GM12878 (cell line): Measurements from ENCODE around the gene TTLL10. TPM values are rescaled to one million over a fixed set of nuclear protein-coding genes. Genes with fewer than 3 reads are reported as not detected.

Source experiments
- ASH2L ChIP-seq: fragments of 300-600, 200-600 bp; sonication (generic); IDR thresholded peaks from 2 replicates; pipeline ENCODE4 v1.6.1; 2017; ENCODE audit warnings: low read depth, mild to moderate bottlenecking, borderline replicate concordance
- BHLHE40 ChIP-seq, 2 experiments: fragments of 450-650 bp in 1 of 2; IDR thresholded peaks; 2 replicates each; pipeline ENCODE4 v1.6.1; 2011 to 2017; ENCODE audit warnings: low read depth in 2 of 2, borderline replicate concordance in 1 of 2, improper control_type of control experiment in 1 of 2, low read length in 1 of 2, mild to moderate bottlenecking in 1 of 2
- CBFB ChIP-seq: IDR thresholded peaks from 2 replicates; pipeline ENCODE4 v1.6.1; 2016; ENCODE audit warnings: antibody characterized with exemption, low read depth
- EZH2 ChIP-seq: IDR thresholded peaks from 2 replicates; pipeline ENCODE4 v1.6.1; 2012; ENCODE audit warnings: low read depth, mild to moderate bottlenecking, control low read depth, inconsistent platforms, low read length, borderline replicate concordance; ENCODE audit not compliant: control insufficient read depth
- GABPA ChIP-seq: IDR thresholded peaks from 2 replicates; pipeline ENCODE4 v1.6.1; 2014; ENCODE audit warnings: antibody characterized with exemption, low read depth, mild to moderate bottlenecking, inconsistent platforms
- GATAD2B ChIP-seq: fragments of 450-650 bp; conservative IDR thresholded peaks from 2 replicates; pipeline ENCODE4 v1.6.1; 2017; ENCODE audit warnings: low read depth, mild to moderate bottlenecking, moderate library complexity
- HCFC1 ChIP-seq: fragments of 150-350 bp; IDR thresholded peaks from 2 replicates; pipeline ENCODE4 v1.6.1; 2014; ENCODE audit warnings: low read length
- KLF5 ChIP-seq: fragments of 450-650 bp; IDR thresholded peaks from 2 replicates; pipeline ENCODE4 v1.6.1; 2014; ENCODE audit warnings: mild to moderate bottlenecking; ENCODE audit not compliant: partially characterized antibody
- MTA3 ChIP-seq: IDR thresholded peaks from 2 replicates; pipeline ENCODE4 v1.6.1; 2012; ENCODE audit warnings: low read length, inconsistent platforms, borderline replicate concordance
- MYC ChIP-seq: IDR thresholded peaks from 2 replicates; pipeline ENCODE4 v1.6.1; 2011; ENCODE audit warnings: mild to moderate bottlenecking, low read length, moderate library complexity, inconsistent platforms; ENCODE audit not compliant: insufficient read depth, insufficient replicate concordance, insufficient read length, severe bottlenecking
- NFIC ChIP-seq: IDR thresholded peaks from 2 replicates; pipeline ENCODE4 v1.6.1; 2012; ENCODE audit warnings: low read depth, mild to moderate bottlenecking, inconsistent platforms, low read length, moderate library complexity
- NR2F1 ChIP-seq: fragments of 450-650 bp; conservative IDR thresholded peaks from 2 replicates; pipeline ENCODE4 v1.6.1; 2017; ENCODE audit warnings: mild to moderate bottlenecking
- NRF1 ChIP-seq: conservative IDR thresholded peaks from 2 replicates; pipeline ENCODE4 v1.6.1; 2011; ENCODE audit warnings: mild to moderate bottlenecking, low read depth, low read length, improper control_type of control experiment
- PAX5 ChIP-seq: IDR thresholded peaks from 2 replicates; pipeline ENCODE4 v1.6.1; 2011; ENCODE audit warnings: low read depth, low read length, borderline replicate concordance
- PML ChIP-seq: IDR thresholded peaks from 2 replicates; pipeline ENCODE4 v1.6.1; 2012; ENCODE audit warnings: low read length, inconsistent platforms
- RUNX3 ChIP-seq: IDR thresholded peaks from 2 replicates; pipeline ENCODE4 v1.6.1; 2012; ENCODE audit warnings: low read length, inconsistent platforms
- SP1 ChIP-seq: IDR thresholded peaks from one replicate; pipeline ENCODE4 v1.6.1; 2011; ENCODE audit warnings: low read depth, low read length
- TBL1XR1 ChIP-seq: IDR thresholded peaks from 2 replicates; pipeline ENCODE4 v1.6.1; 2012; ENCODE audit warnings: low read depth, low read length, improper control_type of control experiment
- WRNIP1 ChIP-seq: IDR thresholded peaks from 2 replicates; pipeline ENCODE4 v1.6.1; 2011; ENCODE audit warnings: low read depth, low read length, improper control_type of control experiment, borderline replicate concordance
- ZNF24 ChIP-seq: fragments of 450-650 bp; IDR thresholded peaks from 2 replicates; pipeline ENCODE4 v1.6.1; 2017; ENCODE audit warnings: antibody characterized with exemption, mild to moderate bottlenecking
- polyA plus RNA-seq, 11 experiments: library from polyadenylated mRNA; depleted of rRNA in 4 of 11; unstranded in 6 of 11; stranded (reverse) in 5 of 11; fragments of >200 nt; fragmentation: Nextera tagmentation in 4 of 11; fragmentation: Illumina TruSeq in 1 of 11; extraction: Ambion mirVana in 4 of 11; extraction: Trizol in 1 of 11; gene quantifications; 1 replicate in 1 of 11; 2 replicates in 10 of 11; pipeline versions ENCODE4 v1.2.1 to v1.2.3, GENCODE V29; 2011 to 2016; ENCODE audit warnings: inconsistent platforms in 2 of 11, missing spikeins in 2 of 11, low read depth in 1 of 11
- total RNA-seq, 4 experiments: library from RNA; depleted of rRNA in 3 of 4; stranded (reverse); fragments of >200 nt in 3 of 4; fragmentation: Illumina TruSeq in 1 of 4; extraction: Trizol in 1 of 4; gene quantifications; 2 replicates each; pipeline versions ENCODE4 v1.2.1 to v1.2.3, GENCODE V29; 2013 to 2021
- TF ChIP-seq, protein P1 (sequence below): IDR thresholded peaks from 2 replicates; pipeline ENCODE4 v1.6.1; 2011; ENCODE audit warnings: low read depth, mild to moderate bottlenecking, low read length, moderate library complexity, borderline replicate concordance; ENCODE audit errors: extremely low read depth
- TF ChIP-seq, protein P2 (sequence below): fragments of 450-650 bp; IDR thresholded peaks from 2 replicates; pipeline ENCODE4 v1.6.1; 2016; ENCODE audit warnings: mild to moderate bottlenecking
- TF ChIP-seq, protein P3 (sequence below): fragments of 450-650 bp; formaldehyde crosslinking; IDR thresholded peaks from 2 replicates; pipeline ENCODE4 v1.4.0; 2020; ENCODE audit warnings: mild to moderate bottlenecking, moderate library complexity
- TF ChIP-seq, protein P4 (sequence below): fragments of 450-650 bp; conservative IDR thresholded peaks from 2 replicates; pipeline ENCODE4 v1.6.1; 2017; ENCODE audit warnings: mild to moderate bottlenecking, moderate library complexity

Gene TTLL10
- total and polyA plus RNA-seq, 10 of the 15 experiments (the other 5 are each of a cell fraction or from before 2014, with no cell fraction given): not detected

DNA sequence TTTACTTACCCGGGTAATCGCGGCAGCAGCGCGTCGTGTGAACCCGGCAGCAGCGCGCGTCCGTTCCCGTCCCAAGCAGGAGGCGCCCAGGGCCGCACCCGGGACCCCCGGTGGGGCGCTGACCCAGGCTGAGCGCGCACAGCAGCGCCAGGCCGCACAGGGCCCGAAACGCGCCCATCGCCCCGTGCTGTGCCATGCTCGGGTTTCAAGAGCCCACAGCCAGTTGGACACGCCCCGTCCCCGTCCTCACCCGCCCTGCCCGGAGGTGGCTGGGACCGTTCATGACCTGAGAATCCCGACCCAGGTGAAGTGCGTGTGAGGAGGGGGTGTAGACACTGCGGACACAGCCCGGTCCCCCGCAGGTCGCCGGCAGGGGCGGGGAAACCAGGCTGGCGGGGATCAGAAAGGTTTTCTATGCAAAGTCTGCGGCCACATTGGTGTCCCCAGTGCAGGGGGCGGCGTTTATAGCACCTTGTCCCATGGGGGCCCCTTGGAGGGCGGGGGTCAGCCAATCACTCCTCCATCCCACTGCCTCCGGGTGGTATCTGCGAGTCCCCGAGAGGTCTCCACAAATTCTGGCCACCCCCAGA is 32.8 kb downstream of the TTLL10 start, which contains the start of gene TNFRSF18 (continued):
- TF ChIP-seq BHLHE40 (IDR thresholded peaks at IDR 0.05; ENCODE audit: borderline replicate concordance in 1 of 2, low read depth in 2 of 2, low read length in 1 of 2) (peak; percentile 18 to 42; a peak in 1 of 4 replicates), MYC (no peak), HCFC1 (no peak), NRF1 (no peak), ZNF24 (no peak), TBL1XR1 (no peak), KLF5 (no peak), CBFB (no peak), PAX5 (no peak), RUNX3 (peak; percentile 69), EZH2 (no peak), GABPA (no peak), NR2F1 (peak; percentile 78), WRNIP1 (no peak), PML (no peak), GATAD2B (peak; percentile 41; the same call in 1 of the 2 replicates), SP1 (no peak), ASH2L (no peak), MTA3 (no peak), NFIC (no peak)
- TF ChIP-seq, protein P1, sequence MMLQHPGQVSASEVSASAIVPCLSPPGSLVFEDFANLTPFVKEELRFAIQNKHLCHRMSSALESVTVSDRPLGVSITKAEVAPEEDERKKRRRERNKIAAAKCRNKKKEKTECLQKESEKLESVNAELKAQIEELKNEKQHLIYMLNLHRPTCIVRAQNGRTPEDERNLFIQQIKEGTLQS: no peak
- TF ChIP-seq, protein P2, sequence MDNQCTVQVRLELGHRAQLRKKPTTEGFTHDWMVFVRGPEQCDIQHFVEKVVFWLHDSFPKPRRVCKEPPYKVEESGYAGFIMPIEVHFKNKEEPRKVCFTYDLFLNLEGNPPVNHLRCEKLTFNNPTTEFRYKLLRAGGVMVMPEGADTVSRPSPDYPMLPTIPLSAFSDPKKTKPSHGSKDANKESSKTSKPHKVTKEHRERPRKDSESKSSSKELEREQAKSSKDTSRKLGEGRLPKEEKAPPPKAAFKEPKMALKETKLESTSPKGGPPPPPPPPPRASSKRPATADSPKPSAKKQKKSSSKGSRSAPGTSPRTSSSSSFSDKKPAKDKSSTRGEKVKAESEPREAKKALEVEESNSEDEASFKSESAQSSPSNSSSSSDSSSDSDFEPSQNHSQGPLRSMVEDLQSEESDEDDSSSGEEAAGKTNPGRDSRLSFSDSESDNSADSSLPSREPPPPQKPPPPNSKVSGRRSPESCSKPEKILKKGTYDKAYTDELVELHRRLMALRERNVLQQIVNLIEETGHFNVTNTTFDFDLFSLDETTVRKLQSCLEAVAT: 0 out of 2 replicates have a peak, but pooled peaks have one; percentile 34
- TF ChIP-seq, protein P3, sequence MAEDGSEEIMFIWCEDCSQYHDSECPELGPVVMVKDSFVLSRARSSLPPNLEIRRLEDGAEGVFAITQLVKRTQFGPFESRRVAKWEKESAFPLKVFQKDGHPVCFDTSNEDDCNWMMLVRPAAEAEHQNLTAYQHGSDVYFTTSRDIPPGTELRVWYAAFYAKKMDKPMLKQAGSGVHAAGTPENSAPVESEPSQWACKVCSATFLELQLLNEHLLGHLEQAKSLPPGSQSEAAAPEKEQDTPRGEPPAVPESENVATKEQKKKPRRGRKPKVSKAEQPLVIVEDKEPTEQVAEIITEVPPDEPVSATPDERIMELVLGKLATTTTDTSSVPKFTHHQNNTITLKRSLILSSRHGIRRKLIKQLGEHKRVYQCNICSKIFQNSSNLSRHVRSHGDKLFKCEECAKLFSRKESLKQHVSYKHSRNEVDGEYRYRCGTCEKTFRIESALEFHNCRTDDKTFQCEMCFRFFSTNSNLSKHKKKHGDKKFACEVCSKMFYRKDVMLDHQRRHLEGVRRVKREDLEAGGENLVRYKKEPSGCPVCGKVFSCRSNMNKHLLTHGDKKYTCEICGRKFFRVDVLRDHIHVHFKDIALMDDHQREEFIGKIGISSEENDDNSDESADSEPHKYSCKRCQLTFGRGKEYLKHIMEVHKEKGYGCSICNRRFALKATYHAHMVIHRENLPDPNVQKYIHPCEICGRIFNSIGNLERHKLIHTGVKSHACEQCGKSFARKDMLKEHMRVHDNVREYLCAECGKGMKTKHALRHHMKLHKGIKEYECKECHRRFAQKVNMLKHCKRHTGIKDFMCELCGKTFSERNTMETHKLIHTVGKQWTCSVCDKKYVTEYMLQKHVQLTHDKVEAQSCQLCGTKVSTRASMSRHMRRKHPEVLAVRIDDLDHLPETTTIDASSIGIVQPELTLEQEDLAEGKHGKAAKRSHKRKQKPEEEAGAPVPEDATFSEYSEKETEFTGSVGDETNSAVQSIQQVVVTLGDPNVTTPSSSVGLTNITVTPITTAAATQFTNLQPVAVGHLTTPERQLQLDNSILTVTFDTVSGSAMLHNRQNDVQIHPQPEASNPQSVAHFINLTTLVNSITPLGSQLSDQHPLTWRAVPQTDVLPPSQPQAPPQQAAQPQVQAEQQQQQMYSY (CRISPR knock-in tag): no peak
- TF ChIP-seq, protein P4, sequence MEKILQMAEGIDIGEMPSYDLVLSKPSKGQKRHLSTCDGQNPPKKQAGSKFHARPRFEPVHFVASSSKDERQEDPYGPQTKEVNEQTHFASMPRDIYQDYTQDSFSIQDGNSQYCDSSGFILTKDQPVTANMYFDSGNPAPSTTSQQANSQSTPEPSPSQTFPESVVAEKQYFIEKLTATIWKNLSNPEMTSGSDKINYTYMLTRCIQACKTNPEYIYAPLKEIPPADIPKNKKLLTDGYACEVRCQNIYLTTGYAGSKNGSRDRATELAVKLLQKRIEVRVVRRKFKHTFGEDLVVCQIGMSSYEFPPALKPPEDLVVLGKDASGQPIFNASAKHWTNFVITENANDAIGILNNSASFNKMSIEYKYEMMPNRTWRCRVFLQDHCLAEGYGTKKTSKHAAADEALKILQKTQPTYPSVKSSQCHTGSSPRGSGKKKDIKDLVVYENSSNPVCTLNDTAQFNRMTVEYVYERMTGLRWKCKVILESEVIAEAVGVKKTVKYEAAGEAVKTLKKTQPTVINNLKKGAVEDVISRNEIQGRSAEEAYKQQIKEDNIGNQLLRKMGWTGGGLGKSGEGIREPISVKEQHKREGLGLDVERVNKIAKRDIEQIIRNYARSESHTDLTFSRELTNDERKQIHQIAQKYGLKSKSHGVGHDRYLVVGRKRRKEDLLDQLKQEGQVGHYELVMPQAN: no peak
